ENCODE results near the gene MRC1. TPM values are rescaled to one million over a fixed set of nuclear protein-coding genes. Genes with fewer than 3 reads are reported as not detected.
"Not testable (repeated sequence)": the region's sequence is repeated elsewhere in the genome, so short reads cannot be mapped to it uniquely, and the experiment has no call there.

MRC1 gene
- total RNA-seq, 1 donor from 2014 or later = 15.1 TPM

- Histone ChIP-seq H3K4me3 (no peak overlapping the region), H3K4me1 (peaks cover 2 to 10% of the 10 kb centered on the region in 2 donors), H3K9me3 (no peaks in the 10 kb centered on the region), H3K27me3 (no peaks in the 10 kb centered on the region), H3K36me3 (no peaks in the 10 kb centered on the region), H3K27ac (no peak overlapping the region)
- DNase-seq (ENCODE audit: low spot score in 2 of 2) = no peak
- TF ChIP-seq CTCF (IDR thresholded peaks at IDR 0.05) = no peak
- intact Hi-C loops (cut with DNase I) = loop anchor here (10.0 kb wide), 1 partner anchor 383 kb away; no protein-coding TSS in a partner anchor
These were observed 112.2 kb downstream of the MRC1 start for GRCh38 chr10:17921378-17921777.

- H3K9me3 ChIP-seq = no peaks in the 10 kb centered on the region
- peaks cover 2 to 10% of the 10 kb centered on the region in 2 donors for H3K4me1 ChIP-seq
- H3K27ac ChIP-seq = peak overlapping the region; percentile 74 to 75
- peak in 1 of 2 donors; percentile 88 for DNase-seq (ENCODE audit: low spot score in 2 of 2)
- H3K27me3 ChIP-seq = no peaks in the 10 kb centered on the region
- no peak for TF ChIP-seq CTCF (IDR thresholded peaks at IDR 0.05)
- intact Hi-C loops (cut with DNase I) = loop anchor here (10.0 kb wide), 1 partner anchor 381 kb away; no protein-coding TSS in a partner anchor
- H3K4me3 ChIP-seq = no peak overlapping the region
- H3K36me3 ChIP-seq = no peaks in the 10 kb centered on the region
These were observed 114.6 kb downstream of the MRC1 start for GRCh38 chr10:17923728-17924127.

GRCh38 chr10:17943033-17943745, 134.0 kb downstream of the MRC1 start:
- no peak for TF ChIP-seq CTCF (IDR thresholded peaks at IDR 0.05)
- Histone ChIP-seq H3K27me3 (no peaks in the 10 kb centered on the region), H3K9me3 (no peaks in the 10 kb centered on the region), H3K4me1 (no peaks in the 10 kb centered on the region), H3K36me3 (no peaks in the 10 kb centered on the region), H3K4me3 (no peak overlapping the region), H3K27ac (no peak overlapping the region)
- intact Hi-C loops (cut with DNase I) = no loop called here
- no peak for DNase-seq (ENCODE audit: low spot score in 2 of 2)

- H3K27me3 ChIP-seq; H3K4me1 ChIP-seq; H3K27ac ChIP-seq; H3K36me3 ChIP-seq; H3K4me3 ChIP-seq; intact Hi-C loops (cut with DNase I); H3K9me3 ChIP-seq; DNase-seq (ENCODE audit: low spot score in 2 of 2): not testable (repeated sequence)
These were observed 141.1 kb downstream of the MRC1 start for GRCh38 chr10:17950269-17950668.

- H3K27ac ChIP-seq = no peak overlapping the region
- H3K4me1 ChIP-seq = no peaks in the 10 kb centered on the region
- DNase-seq (ENCODE audit: low spot score in 2 of 2) = no peak
- H3K27me3 ChIP-seq = no peaks in the 10 kb centered on the region
- H3K36me3 ChIP-seq = no peaks in the 10 kb centered on the region
- TF ChIP-seq CTCF (IDR thresholded peaks at IDR 0.05) = no peak
- no peaks in the 10 kb centered on the region for H3K9me3 ChIP-seq
- intact Hi-C loops (cut with DNase I) = no loop called here
- no peak overlapping the region for H3K4me3 ChIP-seq
These were observed 141.6 kb downstream of the MRC1 start for GRCh38 chr10:17950726-17951125.

GRCh38 chr10:17951868-17952371, 142.8 kb downstream of the MRC1 start, which contains the start of gene SLC39A12:
Gene SLC39A12, plus strand, starts transcription at chr10:17951918. Its CDS starts 1,359 bp downstream, at chr10:17953277.
- no peak within 1 kb of the TSS for H3K27ac ChIP-seq
- TF ChIP-seq CTCF (IDR thresholded peaks at IDR 0.05) = no peak
- no peak within 1 kb of the TSS for H3K4me3 ChIP-seq
- H3K9me3 ChIP-seq = no peaks in the 10 kb centered on the region
- no peaks in the 10 kb centered on the region for H3K4me1 ChIP-seq
- intact Hi-C loops (cut with DNase I) = no loop called here
- no peaks in the 10 kb centered on the region for H3K36me3 ChIP-seq
- H3K27me3 ChIP-seq = no peaks in the 10 kb centered on the region
- no peak for DNase-seq (ENCODE audit: low spot score in 2 of 2)

GRCh38 chr10:17954372-17954771, 145.2 kb downstream of the MRC1 start:
- H3K9me3 ChIP-seq; intact Hi-C loops (cut with DNase I): not testable (repeated sequence)

More at GRCh38 chr10:17954372-17954771, 145.2 kb downstream of the MRC1 start:
- not testable (repeated sequence) for H3K27me3 ChIP-seq; H3K27ac ChIP-seq; H3K4me3 ChIP-seq; H3K4me1 ChIP-seq; H3K36me3 ChIP-seq; DNase-seq (ENCODE audit: low spot score in 2 of 2)

All from ascending aorta (tissue), 2 donors.